ENCODE data around the gene UBE2QL1.

Gene UBE2QL1

DNA sequence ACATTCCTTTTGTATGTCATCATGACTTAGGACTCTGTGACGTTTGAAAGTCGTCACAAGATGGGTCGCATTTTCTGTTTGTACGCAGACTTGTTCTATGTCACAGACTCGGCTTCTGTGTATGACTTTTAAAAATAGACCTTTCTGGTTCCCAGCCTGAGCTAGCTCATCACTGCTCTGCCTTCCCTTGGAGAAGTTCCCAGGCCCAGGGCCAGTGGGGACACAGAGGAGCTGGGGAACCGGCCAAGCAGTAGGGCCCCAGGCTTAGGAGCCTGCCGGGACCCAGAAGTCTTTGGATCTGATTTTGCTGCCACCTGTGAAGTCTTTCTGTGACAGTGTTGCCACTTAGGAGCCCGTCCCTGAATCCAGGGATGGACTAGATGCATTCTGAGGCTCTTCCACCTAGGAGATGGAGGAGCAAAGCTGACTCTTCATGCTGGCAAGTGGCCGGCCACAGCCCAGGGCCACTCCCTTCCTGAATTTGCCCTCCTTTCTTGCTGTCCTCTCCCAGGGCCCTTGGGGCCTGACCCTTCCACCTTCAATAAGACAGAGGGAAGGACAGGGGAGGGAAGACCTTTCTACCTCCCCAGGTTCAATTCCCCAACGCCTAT is 18.1 kb upstream of the UBE2QL1 start:
- DNase-seq, result no peak

DNA sequence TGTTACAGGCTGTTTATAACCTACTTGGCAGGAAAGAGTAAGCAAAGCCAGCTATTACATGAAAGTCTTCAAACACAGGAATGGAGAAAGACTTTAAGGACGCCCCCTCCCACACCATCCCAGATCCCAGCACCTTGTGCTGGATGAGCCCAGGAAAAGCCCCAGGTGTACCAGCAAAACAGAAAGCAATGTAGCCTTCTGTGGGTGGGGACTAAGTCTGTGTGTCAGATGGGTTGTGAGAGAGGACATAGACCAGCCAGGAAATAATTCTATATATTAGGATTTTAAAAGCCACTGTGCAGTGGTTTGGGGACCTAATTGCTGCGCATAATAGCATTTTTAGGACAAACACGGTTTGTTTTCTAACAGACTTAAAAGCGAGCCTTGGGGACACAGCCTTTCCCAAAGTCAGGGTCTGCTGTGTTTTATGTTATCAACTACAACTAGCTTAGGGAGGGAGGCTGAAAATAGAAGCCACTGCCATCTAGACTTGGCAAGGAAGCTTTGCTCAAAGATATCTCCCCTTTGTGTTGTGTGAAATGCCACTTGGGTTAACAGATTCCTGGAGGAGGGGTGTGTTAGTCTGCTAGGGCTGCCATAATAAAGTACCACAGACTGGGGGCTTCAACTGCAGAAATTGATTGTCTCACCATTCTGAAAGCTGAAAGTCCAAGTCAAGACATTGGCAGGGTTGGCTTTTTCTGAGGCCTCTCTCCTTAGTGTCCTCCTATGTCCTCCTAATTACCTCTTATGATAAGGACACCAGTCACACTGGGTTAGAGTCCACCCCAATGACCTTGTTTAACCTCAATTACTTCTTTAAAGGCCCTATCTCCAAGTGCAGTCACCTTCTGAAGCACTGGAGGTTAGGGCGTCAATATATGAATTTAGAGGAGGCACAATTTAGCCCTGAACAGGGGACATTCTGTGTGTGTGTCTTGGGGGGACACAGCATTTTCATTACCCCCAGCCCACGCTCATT is 17.2 kb upstream of the UBE2QL1 start:
- no peak for DNase-seq

DNA sequence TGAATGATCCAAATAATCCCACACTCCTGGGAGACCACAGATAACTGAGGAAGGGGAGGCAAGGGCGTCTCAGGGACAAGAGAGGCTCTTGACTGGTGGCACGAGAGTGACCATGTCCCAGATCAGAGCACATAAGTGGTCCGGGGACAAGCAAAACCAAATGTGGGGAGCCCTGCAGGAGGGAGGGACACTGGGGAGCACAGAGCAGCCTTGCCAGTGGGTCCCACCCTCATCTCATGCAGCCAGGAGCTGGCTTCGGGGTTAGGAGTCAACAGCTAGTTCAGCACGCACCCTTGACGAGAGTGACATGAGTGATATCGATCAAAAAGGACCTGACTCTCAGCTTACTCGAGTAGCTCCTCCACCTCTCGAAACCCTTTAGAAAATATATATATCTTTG is 16.5 kb upstream of the UBE2QL1 start:
- DNase-seq, result no peak

DNA sequence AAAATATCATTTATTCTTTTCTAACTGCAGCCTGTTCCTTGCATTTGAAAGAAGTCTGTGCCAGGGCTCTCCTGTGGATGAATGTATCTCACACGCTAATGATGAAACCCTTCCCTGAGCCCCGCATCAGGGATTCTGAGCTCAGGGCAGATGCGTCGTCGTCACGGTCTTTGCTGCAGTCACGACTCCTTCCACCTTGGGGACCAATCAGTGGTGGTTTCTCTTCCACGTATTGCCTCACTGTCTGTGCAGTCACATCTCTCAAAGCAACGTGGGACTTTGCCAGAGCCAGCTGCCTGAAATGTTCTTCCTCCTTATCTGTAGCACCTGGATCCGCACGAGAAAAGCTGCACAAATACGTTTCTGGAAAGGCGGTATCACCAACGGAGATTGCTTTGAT is 13.9 kb upstream of the UBE2QL1 start:
- DNase-seq, result no peak

DNA sequence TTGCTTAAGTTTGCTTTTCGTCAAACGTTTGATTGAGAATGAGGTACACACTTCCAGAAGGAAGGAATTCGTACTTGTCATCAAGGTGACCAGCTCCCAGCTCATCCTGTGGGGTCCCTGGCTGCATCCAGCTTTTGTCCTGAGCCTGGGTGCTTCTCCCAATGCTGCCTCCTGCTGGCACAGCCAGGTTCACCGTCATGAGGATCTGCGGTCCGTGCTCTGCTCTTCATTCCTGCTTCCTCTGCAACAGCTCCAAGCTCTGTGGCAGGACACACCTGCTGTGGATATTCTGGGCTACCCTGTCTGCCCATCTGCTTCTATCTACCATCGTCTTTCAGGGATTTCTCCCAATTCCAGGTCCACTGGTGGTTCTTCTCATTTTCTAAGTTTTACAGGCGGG is 13.3 kb upstream of the UBE2QL1 start:
- no peak for DNase-seq

DNA sequence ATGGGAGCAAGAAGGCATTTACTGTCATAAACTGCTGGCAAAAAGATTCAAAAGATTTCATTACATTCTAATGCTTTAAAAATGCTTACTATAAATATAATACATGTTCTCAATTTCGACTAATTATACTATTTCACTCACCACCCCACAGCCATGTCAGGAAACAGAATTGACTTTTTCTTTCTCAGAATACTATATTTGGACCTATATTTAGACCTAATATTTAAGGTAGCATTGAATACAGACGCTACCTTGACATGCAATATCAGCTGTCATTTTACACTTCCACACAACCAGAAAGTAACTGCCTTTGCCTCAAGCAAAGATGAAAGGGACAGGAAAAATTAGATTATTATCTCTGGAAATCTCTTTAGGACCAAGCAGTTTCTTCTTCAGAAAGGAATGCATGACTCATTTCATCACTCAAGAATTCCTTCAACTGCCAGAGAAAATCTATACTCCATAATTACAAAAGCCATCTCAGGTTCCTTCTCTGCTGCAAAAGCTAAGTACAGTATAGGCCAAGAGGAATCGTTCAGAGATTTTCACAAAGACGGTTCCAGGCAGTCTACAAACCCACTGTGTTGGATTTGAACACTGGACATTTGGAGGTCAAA is 11.8 kb upstream of the UBE2QL1 start:
- DNase-seq, result peak; percentile 50

DNA sequence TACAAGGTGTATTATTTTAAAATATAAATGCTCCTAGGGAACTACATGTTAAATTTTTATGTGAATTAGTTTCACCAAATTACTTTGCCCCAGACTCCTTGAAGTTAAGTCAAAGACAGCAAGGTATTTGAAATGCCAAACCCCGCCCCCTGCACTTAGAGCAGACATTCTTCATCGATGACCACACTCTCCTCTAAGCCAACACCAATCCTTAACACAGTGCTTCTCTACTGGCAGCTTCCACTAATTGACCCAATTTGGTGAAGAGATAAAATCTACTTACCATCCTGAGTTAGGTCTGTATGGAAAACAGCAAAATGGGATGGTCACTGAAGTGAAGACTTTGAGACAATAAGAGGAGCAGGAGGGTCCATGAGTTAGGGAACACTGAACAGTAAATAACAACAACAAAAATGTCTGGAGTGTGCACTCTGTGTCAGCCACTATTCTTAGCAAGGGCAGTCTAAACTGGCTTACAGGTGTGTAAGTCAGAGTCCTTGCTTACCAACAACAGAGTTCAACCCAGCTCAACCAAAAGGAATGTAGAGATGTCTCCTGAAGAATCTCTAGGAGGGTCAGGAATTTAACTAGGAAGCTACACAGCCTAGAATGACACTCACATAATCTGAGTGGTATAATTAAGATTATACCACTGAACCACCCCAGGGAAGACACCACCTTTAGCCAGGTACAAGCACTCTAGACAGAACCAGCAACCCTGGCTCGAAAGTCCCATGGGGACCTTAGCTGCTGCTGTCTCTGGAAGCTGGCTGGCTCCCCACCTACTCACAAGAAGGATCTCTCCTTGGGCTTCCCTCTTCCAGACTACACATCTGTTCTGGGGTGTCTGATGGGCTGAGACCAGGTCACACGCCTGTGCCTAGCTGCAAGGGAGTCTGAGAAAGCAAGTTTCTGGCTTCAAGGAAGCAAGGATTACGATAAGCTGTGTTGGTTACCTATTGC is 8.8 kb upstream of the UBE2QL1 start:
- peak; percentile 49 for DNase-seq

DNA sequence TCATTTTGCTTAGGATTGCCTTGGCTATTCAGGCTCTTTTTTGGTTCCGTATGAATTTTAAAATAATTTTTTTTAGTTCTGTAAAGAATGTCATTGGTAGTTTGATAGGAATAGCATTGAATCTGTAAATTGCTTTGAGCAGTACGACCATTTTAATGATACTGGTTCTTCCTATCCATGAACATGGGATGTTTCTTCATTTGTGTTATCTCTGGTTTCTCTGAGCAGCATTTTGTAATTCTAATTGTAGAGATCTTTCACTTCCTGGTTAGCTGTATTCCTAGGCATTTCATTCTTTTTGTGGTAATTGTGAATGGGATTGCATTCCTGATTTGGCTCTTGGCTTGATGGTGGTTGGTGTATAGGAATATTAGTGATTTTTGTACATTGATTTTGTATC is 6.3 kb upstream of the UBE2QL1 start:
- DNase-seq, result no peak

DNA sequence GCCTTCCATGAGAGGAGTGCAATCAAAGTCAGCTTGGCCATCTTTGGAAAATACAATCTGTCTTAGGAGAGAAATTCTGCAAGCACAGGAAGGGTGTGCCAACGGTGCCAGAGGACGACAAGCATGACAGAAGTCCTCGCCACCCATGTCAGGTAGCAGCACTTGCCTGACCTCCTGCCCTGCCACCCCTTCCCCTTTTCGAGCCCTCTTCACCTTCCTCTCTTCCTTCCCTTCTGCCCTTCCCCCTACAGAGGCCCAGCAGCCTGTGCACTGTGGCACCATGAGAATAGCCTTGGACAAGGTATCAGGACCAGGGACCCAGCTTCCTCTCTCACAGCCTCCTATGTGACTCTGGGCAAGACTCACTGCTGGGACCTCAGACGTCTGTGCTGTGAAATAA is 5.3 kb upstream of the UBE2QL1 start:
- no peak for DNase-seq

DNA sequence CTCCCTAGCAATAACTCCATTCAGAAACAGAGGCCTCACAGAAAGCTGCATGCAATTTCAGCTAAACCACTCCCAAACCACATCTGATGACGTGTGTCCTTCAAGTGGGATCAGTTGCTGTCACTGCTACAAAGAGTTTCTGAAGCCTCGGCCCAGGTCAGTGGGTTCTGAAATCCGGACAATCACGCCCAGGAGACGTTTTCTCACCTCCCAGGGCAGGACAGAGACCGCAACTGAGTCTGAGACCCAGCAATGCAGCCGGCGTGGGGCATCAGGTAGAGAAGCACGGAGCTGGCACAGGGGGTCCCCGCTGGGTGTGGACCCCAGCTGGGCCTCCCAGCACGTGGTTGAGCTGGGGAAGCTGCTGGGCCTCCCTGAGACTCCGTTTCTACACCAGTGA is 2.6 kb upstream of the UBE2QL1 start:
- no peak for DNase-seq

DNA sequence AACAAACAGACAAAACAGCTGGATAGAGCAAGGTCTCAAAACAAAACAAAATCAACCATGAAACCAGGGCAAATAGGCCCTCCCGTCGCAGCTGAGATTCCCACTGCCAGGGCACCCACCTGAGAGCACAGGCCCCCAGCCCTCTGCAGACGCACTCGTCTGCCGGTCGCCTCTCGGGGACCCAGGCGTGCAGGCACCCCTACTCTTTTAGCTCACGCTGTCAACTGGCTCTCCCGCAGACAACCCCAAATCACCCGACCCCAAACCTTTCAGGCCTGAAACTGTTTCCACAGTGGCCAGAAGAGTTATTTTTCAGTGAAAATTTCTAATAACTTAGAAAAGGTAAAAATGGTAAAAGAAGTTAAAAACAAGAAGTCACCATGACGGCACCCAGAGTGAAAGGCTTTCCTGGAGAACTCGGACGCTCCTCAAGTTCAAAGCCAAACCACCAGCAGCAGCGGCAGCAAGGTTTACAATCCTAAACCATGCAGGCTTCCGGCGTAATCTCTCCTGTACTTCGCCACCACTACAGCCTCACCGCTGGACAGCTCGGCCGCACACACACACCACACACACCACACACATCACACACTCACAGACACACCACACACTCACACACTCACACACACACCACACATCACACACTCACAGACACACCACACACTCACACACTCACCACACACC is 1.9 kb upstream of the UBE2QL1 start:
- DNase-seq, result no peak

DNA sequence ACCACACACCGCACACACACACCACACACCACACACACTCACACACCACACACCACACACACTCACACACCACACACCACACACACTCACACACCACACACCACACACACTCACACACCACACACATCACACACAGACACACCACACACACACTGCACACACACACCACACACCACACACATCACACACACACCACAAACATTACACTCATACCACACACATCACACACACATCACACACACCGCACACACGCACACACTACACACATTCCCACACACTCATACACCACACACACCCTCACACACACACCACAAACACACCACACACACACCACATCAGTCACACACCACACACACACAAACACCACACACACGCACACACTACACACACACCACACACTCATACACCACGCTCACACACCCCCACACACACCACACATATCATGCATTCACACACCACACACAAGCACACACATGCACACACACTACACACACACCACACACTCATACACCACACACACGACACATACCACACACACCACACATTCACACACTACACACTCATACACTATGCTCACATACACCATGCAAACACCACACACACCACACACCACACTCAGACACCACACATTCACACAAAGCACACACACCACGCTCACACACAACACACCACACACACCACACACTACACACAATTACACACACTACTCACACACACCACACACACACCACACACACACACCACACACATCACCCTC is 1.1 kb upstream of the UBE2QL1 start:
- DNase-seq, result no peak

DNA sequence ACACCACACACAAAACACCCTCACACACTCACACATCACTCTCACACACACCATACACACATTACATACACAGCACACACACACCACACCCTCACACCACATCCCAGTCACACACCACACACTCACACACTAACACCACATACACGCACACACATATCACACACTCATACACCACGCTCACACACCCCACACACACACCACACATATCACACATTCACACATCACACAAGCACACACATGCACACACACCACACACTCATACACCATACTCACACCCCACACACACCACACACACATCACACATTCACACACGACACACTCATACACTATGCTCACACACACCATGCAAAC is 543 bp upstream of the UBE2QL1 start:
- DNase-seq, result no peak

DNA sequence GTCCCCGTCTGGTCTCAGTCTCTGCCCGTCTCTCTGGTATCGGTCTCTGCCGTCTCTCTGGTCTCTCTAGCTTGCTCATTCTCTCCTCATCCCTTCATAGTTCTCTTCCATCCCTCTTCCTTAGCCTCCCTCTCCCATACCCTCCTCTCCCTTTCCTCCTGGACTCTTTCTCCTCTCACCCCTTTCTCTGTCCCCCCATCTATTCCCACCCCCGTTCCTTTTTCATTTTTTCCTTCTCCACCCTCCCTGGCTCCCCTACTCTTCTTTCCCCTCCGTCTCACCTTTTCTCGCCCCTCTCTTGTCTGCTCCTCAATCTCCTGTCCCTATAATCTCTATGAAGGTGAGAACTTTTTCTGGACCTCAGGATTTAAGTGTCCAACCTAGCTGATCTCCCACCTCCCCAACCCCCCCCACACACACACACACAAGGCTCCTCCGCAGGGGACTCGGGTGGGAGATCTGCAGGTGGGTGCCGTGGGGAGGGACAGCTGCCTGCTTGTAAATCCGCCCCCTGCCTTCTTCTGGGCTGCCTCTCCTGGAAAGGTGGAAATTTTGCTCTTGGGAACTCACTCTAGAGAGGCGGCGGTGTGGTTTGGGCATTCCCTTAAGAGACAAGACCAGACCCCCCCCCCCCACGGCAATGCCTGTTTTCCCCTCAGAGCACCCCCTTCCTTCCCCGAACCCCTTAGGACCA is 953 bp downstream of the UBE2QL1 start:
- DNase-seq, result no peak

DNA sequence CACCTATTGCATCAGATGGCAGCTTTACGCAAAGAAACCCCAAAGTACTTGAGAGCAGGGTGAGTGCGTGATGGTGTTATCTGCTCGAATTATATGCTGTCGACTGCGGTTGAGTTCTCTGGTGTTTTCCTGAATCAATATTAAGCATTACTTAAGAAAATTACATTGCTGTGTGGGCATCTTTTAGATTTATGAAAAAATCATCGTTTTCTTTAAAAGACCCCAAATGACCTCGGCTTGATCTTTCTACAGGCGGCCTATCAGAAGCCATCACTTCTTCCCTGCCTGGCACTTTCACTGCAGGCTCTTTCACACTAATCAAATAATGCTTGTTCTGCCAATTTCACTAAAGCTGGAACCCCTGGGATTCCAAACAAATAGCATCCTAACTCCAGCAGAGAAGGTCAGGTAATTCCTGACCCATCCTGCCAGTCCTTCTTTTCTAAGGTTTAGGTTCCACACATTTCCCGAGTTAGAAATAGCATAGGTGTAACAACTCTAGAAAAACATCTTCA is 1.7 kb downstream of the UBE2QL1 start:
- no peak for DNase-seq

DNA sequence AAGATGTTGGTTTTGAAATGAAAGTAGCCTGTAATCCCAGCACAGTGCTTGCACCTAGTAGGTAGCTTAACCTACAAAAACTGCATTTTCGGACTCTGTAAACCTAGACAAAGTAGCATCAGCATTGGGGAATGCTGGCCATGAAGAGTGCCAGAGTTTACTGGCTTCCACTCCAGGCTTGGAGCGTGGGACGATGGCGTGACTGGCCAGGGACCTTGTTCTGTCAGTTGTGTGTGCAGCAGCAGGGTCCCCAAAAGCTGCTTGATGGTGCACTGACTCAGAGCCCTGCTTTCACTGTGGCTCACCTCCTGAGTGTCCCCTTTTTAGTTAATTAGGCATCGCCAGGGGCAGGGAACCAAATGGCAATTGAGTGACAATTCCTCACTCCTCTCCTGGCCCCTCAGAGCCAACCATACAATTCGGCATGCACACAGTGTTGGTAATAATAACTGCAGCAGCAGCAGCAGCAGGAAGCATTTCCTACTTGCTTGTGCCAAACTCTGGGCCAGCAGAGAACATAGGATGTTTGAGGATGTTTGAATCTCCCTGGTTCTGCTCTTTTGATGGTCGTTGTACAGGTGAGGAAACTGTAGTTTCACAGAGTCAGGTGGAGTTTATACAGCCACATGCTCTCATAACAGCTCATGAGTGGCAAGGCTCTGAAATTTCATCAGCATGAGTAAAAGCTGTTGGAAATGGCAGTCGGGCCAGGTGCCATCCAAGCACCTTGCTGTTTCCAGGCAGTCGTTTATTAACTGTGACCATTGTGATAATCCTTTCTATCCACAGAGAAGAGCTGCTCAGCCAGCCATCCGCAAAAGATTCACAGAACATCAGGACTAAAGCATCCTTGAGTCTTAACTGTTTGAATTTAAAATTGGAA is 4.2 kb downstream of the UBE2QL1 start:
- no peak for DNase-seq

DNA sequence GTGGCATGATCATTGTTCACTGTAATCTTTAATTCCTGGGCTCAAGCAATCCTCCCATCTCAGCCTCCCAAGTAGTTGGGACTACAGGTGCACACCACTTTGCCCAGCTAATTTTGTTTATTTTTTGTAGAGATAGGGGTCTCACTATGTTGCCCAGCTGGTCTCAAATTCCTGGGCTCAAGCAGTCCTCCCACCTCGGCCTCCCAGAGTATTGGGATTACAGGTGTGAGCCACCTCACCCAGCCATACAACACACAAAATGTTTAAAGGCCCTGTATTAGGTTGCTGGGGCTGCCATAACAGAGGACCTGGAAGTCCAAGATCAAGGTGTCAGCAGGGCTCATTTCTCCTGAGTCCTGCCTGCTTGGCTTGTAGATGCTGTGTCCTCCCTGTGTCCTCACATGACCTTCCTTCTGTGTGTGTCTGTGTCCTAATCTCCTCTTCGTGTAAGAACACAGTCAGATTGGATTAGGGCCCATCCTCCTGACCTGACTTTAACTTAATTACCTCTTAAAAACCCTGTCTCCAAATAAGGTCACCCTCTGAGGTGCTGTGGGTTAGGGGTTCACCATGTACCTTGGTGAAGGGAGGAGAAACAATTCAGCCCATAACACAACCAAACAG is 5.4 kb downstream of the UBE2QL1 start:
- no peak for DNase-seq

DNA sequence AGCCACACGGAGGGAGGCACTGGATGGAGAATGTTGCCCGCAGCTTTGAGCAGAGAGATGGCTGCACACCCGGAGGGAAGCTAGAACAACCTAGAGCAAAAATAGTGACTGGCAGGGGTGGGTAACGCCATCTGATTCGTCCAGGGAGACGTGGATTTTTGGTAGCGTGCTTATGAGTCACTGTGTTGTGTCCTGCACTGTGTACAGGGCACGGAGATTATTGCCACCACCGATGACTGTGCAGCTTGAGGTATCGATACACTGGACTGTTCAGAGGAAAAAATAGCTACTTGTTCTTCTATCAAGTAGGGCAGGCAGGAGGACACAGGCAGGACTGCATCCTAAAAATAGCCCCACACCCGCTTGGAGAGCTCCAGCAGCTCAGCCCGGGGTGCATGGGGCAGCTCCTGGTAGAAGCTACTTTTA is 6.0 kb downstream of the UBE2QL1 start:
- no peak for DNase-seq

DNA sequence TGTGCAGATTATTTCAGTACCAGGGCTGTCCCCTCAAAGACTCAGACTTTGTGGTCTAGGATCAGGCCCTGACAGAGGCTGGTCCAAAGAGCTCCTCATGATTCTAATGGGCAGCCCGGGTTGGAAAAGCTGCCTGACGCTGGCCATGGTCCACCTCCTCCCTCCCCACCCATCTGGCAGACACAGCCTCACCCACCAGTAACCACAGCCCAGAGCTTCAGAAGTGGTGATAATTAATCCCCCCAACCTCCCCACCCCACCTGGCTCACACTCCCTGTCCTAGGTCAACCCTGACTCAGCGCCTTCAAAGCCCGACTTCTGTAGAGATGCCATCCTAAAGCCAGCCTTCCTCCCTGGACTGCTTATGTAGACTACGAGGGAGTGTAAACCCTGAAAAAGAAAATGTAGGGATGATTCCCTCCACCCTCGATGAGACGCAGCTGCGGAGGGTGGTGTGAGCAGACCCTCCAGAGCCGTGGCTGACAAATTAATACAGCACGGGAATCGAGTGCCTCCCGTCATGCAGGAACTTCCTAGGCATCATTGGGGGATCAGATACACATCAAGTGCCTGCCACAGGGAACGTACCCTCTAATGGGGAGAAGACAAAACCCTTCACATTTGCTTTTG is 7.0 kb downstream of the UBE2QL1 start:
- DNase-seq, result no peak
